Natural killer cell (primary cell): ENCODE results near the gene LMAN2. TPM values are rescaled to one million over a fixed set of nuclear protein-coding genes. Genes with fewer than 3 reads are reported as not detected.

Source experiments
- ATAC-seq, 3 donors: fragments of 150-1000 bp in 2 of 3; fragments of 200-7000 bp in 1 of 3; cut with Tn5 transposase; 1 replicate in 1 of 3; 2 replicates in 2 of 3; pipeline ENCODE4 v1.10.0; 2021; ENCODE audit warnings: mild to moderate bottlenecking in 2 of 3, moderate library complexity in 2 of 3
- DNase-seq, 2 donors: peaks; one replicate each; pipeline versions ENCODE4 v3.0.0 to v3.0.0-alpha.2; 2013 to 2021; ENCODE audit warnings: mixed read lengths in 1 of 2
- H3K27ac ChIP-seq: one replicate; pipeline ENCODE4 v1.5.1; 2013; ENCODE audit warnings: mild to moderate bottlenecking, low read length
- H3K27me3 ChIP-seq: one replicate; pipeline ENCODE4 v1.6.1; 2013; ENCODE audit warnings: low read length; ENCODE audit not compliant: control insufficient read depth, insufficient read depth
- H3K36me3 ChIP-seq: one replicate; pipeline ENCODE4 v1.6.1; 2013; ENCODE audit warnings: low read length; ENCODE audit not compliant: control insufficient read depth, insufficient read depth
- H3K4me1 ChIP-seq: one replicate; pipeline ENCODE4 v1.6.1; 2013; ENCODE audit warnings: low read length; ENCODE audit not compliant: control insufficient read depth, insufficient read depth
- H3K4me3 ChIP-seq: one replicate; pipeline ENCODE4 v1.5.1; 2013; ENCODE audit warnings: low read length
- H3K9me3 ChIP-seq: one replicate; pipeline ENCODE4 v1.6.1; 2013; ENCODE audit warnings: low read length; ENCODE audit not compliant: control insufficient read depth, insufficient read depth
- H3K27ac Mint-ChIP-seq, 2 donors: one replicate each; pipeline ENCODE4 v1.8.0; 2022; ENCODE audit warnings: mild to moderate bottlenecking in 2 of 2, mixed read lengths in 2 of 2, moderate library complexity in 1 of 2
- H3K27me3 Mint-ChIP-seq, 2 donors: one replicate each; pipeline ENCODE4 v1.8.0; 2022; ENCODE audit warnings: low read depth in 2 of 2, mixed read lengths in 2 of 2
- H3K36me3 Mint-ChIP-seq: one replicate; pipeline ENCODE4 v1.8.0; 2022; ENCODE audit warnings: mixed read lengths
- H3K4me1 Mint-ChIP-seq, 2 donors: one replicate each; pipeline ENCODE4 v1.8.0; 2022; ENCODE audit warnings: mixed read lengths in 2 of 2
- H3K4me3 Mint-ChIP-seq: one replicate; pipeline ENCODE4 v1.8.0; 2022; ENCODE audit warnings: mild to moderate bottlenecking, moderate library complexity, mixed read lengths
- H3K9me3 Mint-ChIP-seq, 2 donors: one replicate each; pipeline ENCODE4 v1.8.0; 2022; ENCODE audit warnings: mixed read lengths in 2 of 2
- WGBS: methylation state at CpG from one replicate; pipeline ENCODE4 v1.1.7; 2013; ENCODE audit warnings: missing lambda C conversion rate; ENCODE audit not compliant: insufficient coverage; 5-methylcytosine and 5-hydroxymethylcytosine counted together
- intact Hi-C: fragments of 100-400 bp; cut with micrococcal nuclease; formaldehyde crosslinking; loops from one replicate; pipeline ENCODE4 v1.14.2; 2022
- total RNA-seq, 4 donors: library from RNA; stranded (reverse); fragments of 120-200 nt in 1 of 4; gene quantifications; one replicate each; pipeline versions ENCODE4 v1.2.3 to v1.2.4, GENCODE V29; 2013 to 2022
- TF ChIP-seq, protein P1 (sequence below): fragments of 200-600 bp; IDR thresholded peaks from one replicate; pipeline ENCODE4 v1.8.0; 2022; ENCODE audit warnings: antibody characterized with exemption

Gene LMAN2
- total RNA-seq, 3 donors from 2014 or later (not counting 1 experiment from before 2014, with no cell fraction given) = 112 to 124 (median 114) TPM

DNA sequence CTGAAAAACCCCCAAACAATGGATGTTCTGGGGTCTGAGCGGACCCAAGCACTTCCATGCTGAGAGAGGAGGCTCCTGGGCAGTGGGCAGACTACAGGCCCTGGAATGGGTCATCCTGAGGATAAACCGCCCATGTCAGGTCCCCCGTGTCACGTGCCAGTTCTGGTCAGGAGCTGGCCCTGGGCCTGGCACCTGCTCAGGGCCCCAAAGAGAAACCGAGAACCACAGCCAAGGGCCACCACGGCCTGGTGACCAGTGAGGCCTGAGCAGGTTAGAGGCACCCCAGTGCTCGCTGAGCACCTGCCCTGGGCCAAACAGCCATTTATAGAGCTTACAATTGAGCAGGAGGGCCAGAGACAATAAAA is 15.8 kb downstream of the LMAN2 start:
- peaks cover 58% of the 10 kb centered on the region for H3K36me3 ChIP-seq
- DNase-seq = no peak
- peaks cover 94% of the 10 kb centered on the region for H3K4me1 ChIP-seq
- H3K9me3 Mint-ChIP-seq = no peaks in the 10 kb centered on the region
- H3K4me3 Mint-ChIP-seq = no peak overlapping the region
- intact Hi-C loops = no loop called here
- peak overlapping the region in 1 of 2 donors; percentile 29 for H3K27ac Mint-ChIP-seq
- no peaks in the 10 kb centered on the region for H3K27me3 Mint-ChIP-seq
- WGBS = 91% methylated on average over 7 of the region's 7 CpGs
- H3K4me1 Mint-ChIP-seq = peaks cover 31 to 57% of the 10 kb centered on the region in 2 donors
- ATAC-seq = no peak
- no peaks in the 10 kb centered on the region for H3K27me3 ChIP-seq
- no peak overlapping the region for H3K27ac ChIP-seq
- H3K9me3 ChIP-seq = no peaks in the 10 kb centered on the region
- peaks cover 7% of the 10 kb centered on the region for H3K36me3 Mint-ChIP-seq
- no peak overlapping the region for H3K4me3 ChIP-seq
- TF ChIP-seq, protein P1, sequence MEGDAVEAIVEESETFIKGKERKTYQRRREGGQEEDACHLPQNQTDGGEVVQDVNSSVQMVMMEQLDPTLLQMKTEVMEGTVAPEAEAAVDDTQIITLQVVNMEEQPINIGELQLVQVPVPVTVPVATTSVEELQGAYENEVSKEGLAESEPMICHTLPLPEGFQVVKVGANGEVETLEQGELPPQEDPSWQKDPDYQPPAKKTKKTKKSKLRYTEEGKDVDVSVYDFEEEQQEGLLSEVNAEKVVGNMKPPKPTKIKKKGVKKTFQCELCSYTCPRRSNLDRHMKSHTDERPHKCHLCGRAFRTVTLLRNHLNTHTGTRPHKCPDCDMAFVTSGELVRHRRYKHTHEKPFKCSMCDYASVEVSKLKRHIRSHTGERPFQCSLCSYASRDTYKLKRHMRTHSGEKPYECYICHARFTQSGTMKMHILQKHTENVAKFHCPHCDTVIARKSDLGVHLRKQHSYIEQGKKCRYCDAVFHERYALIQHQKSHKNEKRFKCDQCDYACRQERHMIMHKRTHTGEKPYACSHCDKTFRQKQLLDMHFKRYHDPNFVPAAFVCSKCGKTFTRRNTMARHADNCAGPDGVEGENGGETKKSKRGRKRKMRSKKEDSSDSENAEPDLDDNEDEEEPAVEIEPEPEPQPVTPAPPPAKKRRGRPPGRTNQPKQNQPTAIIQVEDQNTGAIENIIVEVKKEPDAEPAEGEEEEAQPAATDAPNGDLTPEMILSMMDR = no peak

- H3K4me3 ChIP-seq = no peak overlapping the region
- no peak overlapping the region for H3K27ac ChIP-seq
- Mint-ChIP-seq H3K27ac (no peak overlapping the region), H3K36me3 (peaks cover 6% of the 10 kb centered on the region), H3K4me3 (no peak overlapping the region), H3K27me3 (no peaks in the 10 kb centered on the region), H3K9me3 (no peaks in the 10 kb centered on the region), H3K4me1 (peaks cover 36 to 63% of the 10 kb centered on the region in 2 donors)
- peaks cover 64% of the 10 kb centered on the region for H3K36me3 ChIP-seq
- ATAC-seq (no peak), DNase-seq (no peak)
- TF ChIP-seq, protein P1 = no peak
- H3K4me1 ChIP-seq = peaks cover 96% of the 10 kb centered on the region
- H3K9me3 ChIP-seq = no peaks in the 10 kb centered on the region
- 97% methylated on average over 21 of the region's 21 CpGs for WGBS
- intact Hi-C loops = no loop called here
- no peaks in the 10 kb centered on the region for H3K27me3 ChIP-seq
Measured at GRCh38 chr5:177334781-177335700, 16.4 kb downstream of the LMAN2 start.

DNA sequence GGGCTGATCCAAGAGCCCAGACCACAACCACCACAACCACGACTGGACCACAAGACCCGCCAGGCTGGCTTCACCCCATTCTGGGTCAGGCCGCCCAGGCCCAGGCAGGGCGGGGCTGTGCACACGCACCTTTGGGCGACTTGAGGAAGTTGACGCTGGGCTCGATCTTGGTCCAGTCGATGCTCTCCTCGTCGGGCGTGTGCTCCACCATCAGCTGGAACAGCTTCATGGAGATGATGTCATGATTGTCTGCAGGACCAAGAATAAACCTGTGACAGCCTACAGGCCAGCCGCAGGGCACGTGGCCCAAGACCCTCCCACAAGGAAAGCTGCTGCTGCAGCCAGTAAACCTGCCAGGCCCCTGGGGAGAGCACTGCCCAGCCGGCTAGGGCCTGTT is 17.3 kb downstream of the LMAN2 start:
- Mint-ChIP-seq H3K27me3 (no peaks in the 10 kb centered on the region), H3K9me3 (no peaks in the 10 kb centered on the region), H3K4me3 (no peak overlapping the region), H3K36me3 (no peaks in the 10 kb centered on the region), H3K27ac (peak overlapping the region in 1 of 2 donors; percentile 24), H3K4me1 (peaks cover 34 to 62% of the 10 kb centered on the region in 2 donors)
- H3K27me3 ChIP-seq = no peaks in the 10 kb centered on the region
- no peak for ATAC-seq
- no peak overlapping the region for H3K27ac ChIP-seq
- TF ChIP-seq, protein P1 = no peak
- H3K36me3 ChIP-seq = peaks cover 66% of the 10 kb centered on the region
- intact Hi-C loops = no loop called here
- no peak overlapping the region for H3K4me3 ChIP-seq
- no peak for DNase-seq
- H3K4me1 ChIP-seq = peaks cover 96% of the 10 kb centered on the region
- no peaks in the 10 kb centered on the region for H3K9me3 ChIP-seq
- 65% methylated on average over 15 of the region's 15 CpGs for WGBS
